PFSK-1 (cell line): ENCODE data around the gene PTOV1.

ENCODE experiments used
- FOXP2 ChIP-seq: optimal IDR thresholded peaks from 2 replicates; pipeline ENCODE3; 2011; ENCODE audit warnings: borderline replicate concordance, control low read depth, inconsistent platforms; ENCODE audit not compliant: insufficient read depth; ENCODE audit errors: extremely low read length, extremely low read depth
- POLR2AphosphoS5 ChIP-seq: IDR thresholded peaks from 2 replicates; pipeline ENCODE4 v1.6.1; 2012; ENCODE audit warnings: low read depth, mild to moderate bottlenecking, control low read depth, low read length, moderate library complexity
- SIN3A ChIP-seq: IDR thresholded peaks from 2 replicates; pipeline ENCODE4 v1.6.1; 2012; ENCODE audit warnings: mild to moderate bottlenecking, low read length, moderate library complexity, borderline replicate concordance; ENCODE audit not compliant: insufficient read depth
- TAF1 ChIP-seq: IDR thresholded peaks from 2 replicates; pipeline ENCODE4 v1.6.1; 2012; ENCODE audit warnings: low read length, control low read depth, borderline replicate concordance; ENCODE audit not compliant: insufficient read depth

DNA sequence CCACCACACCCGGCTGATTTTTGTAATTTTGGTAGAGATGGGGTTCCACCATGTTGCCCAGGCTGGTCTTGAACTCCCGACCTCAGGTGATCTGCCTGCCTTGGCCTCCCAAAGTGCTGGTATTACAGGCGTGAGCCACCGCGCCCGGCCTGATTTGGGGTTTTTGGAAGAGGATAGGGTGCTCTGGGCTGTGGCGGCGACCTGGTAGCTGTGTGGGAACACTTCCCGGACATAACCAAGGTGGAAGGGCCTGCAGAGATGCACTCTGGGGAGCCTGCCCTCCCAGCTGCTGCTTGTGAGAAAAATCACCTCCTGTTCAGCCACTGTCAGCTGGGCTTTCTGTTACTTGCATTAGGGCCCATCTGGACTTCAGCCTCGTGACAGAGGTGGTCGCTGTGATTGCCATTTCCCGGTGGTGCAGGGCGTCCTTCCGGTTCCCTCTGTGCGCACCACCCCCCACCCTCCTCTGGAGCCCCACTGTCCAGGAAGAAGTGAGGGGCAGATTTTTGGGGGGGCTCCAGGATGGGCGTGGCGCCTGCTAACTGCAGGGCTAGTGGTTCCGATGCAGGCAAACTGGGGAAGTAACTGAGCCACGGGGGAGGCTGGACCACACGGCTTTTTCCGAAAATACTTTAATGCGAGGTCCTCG, 38.2 kb downstream of the PTOV1 start:
- TF ChIP-seq POLR2AphosphoS5 (no peak), FOXP2 (no peak), TAF1 (no peak), SIN3A (no peak)
